DMS79 treated with DMSO at 0.1 percent for 48 hours (cell line): ENCODE results near the gene WARS2.

Experiments used
- DNase-seq: peaks from one replicate; lab custom pipeline; 2025; lab: John Stamatoyannopoulos, UW

WARS2 gene

DNA sequence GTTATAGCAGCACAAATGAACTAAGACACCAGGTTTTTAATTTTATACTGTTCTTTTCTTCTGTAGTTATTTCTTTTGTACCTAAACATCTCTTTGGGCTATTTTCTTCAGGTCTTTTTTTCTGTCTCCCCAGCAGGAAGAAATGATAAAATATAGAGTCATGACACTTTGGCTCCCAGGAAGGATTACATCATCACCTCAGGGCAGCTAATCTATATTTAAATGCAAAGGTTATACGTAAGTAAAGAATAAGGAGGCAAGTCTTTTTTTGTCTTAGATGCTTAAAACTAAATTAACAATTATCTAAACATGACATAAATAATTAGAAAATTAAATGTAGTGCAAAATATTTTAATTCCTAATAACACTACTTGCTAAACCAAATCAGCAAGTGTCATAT is 57.0 kb downstream of the WARS2 start:
- DNase-seq = no peak

DNA sequence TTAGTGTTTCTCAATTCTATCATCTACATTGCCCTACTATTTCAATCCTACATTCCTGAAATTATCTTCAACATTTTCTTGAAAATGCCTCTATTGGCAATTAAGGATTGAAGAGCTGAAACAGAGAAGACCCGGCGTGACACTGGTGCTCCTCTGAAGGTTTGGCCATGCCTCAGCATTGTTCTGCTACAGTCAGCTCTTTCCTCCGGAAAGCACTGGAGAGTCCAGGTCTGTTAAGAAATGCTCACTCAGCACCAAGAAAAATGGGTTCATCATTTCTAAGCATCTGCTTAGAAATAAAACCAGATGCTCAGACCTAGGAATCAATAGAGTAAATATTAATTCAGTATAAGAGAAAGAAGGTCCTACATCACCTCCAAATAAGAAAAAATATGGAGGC is 58.8 kb downstream of the WARS2 start:
- DNase-seq = no peak

DNA sequence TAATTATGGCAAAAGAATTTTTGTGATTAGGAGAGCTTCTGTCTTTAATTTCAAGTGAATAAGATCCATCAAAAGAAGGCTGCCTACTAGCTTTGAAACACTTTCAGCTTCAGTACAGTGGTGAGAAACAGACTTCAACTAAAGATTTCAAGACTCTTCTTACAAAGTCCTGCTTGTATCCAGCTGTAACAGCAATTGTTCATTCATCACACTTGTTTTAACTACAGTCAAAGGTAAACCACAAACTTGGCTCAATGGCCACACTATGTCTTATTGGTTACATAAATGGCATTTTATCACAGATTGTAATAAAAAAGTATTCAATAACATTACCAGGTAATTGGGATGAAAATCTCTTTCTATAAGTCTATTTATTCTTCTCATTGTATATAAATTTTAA is 59.2 kb downstream of the WARS2 start:
- no peak for DNase-seq

DNA sequence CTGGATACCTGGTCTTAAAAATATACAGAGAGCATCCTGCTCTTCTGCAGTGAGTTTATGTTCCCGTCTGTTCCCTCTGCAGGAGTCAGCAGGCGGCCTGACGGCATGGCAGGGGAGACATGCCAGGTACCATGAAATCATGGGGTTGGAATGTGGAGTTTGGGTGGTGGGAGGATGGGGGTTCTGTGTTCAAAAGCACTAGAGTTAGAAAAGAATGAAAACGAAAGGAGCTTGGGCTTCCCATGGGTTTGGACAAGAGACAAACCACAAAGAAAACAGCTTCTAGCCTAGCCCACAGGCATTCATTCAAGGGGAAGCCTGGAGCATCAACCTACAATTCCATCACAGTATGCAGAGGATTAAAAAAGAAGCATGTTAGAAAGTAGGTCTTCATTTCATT is 59.9 kb downstream of the WARS2 start:
- no peak for DNase-seq

DNA sequence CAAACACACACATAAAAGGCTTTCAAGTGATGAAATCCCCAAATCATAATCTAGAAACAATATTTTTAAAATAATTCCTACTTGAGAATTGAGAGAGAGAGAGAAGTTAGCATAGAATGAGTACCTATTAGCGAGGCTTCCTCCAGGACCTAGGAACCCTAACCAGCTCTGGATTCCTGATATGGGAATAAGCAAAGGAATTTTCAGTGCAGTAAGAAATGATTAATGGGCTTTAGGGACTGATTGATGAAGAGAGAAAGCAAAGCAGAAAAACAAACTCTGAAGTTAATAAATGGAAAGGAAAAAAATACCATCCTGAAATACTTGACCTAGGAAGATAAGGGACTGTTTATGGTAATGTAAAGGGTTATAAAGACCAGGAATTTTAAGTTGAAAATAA is 60.6 kb downstream of the WARS2 start:
- DNase-seq = no peak

DNA sequence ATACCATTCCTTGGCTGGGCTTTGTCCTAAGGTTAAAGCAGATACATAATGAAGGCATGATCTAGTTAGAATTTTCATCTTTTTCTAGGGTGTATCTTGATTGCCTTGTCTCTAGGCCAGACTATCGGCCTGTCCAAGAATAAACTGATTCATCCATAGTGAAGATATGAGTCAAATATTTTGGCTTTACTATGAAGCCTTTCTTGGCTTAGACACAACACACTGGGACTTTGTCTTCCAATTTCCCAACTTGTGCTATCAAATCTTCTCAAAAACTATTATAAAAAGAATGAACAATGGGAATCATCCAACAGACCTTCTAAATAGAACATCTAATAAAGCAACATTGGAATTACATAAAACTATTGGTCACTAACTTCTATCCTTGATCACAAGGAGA is 64.8 kb downstream of the WARS2 start:
- DNase-seq = no peak

DNA sequence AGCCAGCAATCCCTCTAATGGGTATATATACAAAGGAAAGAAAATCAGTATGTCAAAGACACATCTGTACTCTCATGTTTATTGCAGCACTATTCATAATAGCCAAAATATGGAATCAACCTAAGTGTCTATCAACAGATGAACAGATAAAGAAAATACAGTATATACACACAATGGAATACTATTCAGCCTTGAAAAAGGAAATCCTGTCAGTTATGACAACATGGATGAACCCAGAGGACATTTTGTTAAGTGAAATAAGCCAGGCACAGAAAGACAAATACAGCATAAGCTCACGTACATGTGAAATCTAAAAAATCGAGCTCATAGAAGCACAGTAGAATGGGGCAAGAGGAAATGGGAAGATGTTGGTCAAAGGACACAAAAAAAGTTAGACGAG is 69.1 kb downstream of the WARS2 start:
- no peak for DNase-seq

DNA sequence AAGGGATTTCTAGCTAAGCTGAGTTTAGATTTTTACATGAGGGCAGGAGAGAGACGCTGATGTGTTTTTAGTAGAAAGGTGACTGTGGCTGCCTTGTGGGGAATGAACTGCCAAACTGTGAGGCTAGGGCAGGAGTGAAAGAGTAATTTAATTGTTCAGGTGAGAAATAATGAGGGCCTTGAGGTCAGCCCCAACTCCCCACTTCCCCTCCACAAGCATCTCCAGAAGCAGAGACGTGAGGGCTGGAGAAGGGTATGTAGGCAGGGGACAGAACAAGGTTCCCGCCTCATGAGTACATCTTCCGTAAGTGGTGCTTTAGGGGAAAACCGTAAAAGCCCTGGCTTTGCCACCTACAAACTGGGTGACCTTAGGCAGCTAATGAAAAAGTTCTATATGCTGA is 70.8 kb downstream of the WARS2 start:
- DNase-seq = no peak

DNA sequence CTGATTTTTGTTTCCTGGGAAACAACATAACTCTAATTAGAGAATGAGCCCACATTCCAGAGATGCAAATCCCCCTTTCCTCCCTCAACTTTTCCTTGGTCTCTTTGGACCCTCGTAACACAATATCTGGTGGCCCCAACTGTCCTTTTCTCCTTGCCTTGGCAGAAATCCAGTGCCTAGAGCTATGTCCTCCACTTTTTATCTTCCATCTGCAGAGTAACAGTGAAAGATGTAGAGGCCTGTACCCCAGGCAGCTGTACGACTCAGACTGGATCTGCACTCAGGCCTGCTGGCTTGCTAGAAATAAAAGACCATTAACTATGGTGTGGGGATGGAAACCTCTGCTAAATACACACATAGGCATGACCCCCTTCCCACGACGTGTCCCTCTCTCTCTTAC is 72.0 kb downstream of the WARS2 start:
- no peak for DNase-seq

DNA sequence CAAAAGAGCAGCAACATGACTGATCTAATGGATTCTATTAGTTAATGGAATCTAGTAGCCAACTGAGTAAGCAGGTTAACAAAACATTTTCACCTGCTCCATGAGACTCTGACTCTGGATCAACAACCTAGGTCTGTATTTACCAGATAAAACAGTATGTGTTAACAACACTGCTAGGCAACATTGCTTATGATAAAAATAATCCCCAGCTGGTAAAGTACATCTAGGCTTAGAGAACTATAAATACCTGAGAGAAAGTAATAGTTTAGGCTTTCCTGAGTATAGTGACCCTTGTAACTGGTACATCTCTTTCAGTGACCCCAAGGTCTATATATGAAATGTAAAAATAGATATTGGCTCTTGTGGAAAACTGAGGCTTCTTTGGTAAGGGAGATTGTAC is 78.8 kb downstream of the WARS2 start:
- DNase-seq = no peak

DNA sequence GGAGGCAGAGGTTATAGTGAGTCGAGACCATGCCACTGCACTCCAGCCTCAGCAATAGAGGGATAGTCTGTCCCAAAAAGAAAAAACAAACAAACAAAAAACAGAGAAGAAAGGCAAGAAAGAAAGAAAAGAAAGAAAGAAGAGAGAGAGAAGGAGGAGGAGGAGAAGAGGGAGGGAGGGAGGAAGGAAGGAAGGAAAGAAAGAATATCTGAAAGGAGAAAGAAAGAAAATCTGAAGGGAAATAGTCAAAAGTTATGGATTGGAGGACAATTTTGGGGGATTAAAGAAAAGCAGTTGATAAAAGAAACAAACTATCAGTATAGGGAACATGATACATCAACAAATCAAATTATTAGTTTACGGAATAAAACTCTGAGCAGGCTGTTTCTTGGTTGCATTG is 84.9 kb downstream of the WARS2 start:
- no peak for DNase-seq

DNA sequence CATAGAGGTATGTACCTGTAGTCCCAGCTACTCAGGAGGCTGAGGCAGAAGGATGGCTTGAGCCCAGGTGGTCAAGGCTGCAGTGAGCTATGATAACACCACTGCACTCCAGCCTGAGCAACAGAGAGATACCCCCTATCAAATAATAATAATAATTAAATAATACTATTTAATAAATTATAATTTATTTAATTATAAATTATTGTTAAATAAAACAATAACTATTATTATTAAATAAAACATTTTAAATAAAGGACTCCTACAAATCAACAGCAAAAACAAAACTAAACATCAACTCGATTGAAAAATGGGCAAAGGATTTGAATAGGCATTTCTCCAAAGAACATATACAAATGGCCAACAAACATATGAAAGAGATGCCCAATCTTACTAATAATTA is 86.5 kb downstream of the WARS2 start:
- no peak for DNase-seq

DNA sequence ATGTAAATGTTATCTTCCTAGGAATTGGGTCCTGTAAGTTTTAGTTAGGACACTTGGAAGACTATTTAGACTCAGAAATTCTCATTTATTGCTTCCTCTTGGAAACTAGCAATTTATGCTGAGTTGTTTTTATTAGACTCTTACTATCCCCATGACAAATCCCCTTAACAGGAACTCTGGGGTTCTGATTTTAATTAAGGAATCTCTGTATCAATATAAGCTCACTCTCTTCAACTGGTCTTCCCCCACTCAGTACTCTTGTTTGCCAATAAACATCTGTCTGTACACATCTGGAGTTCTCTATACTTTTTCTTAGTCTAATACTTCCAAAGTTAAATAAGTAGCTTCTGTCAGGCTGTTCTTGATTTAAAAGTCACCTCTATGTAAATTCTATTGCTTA is 88.2 kb downstream of the WARS2 start:
- no peak for DNase-seq

DNA sequence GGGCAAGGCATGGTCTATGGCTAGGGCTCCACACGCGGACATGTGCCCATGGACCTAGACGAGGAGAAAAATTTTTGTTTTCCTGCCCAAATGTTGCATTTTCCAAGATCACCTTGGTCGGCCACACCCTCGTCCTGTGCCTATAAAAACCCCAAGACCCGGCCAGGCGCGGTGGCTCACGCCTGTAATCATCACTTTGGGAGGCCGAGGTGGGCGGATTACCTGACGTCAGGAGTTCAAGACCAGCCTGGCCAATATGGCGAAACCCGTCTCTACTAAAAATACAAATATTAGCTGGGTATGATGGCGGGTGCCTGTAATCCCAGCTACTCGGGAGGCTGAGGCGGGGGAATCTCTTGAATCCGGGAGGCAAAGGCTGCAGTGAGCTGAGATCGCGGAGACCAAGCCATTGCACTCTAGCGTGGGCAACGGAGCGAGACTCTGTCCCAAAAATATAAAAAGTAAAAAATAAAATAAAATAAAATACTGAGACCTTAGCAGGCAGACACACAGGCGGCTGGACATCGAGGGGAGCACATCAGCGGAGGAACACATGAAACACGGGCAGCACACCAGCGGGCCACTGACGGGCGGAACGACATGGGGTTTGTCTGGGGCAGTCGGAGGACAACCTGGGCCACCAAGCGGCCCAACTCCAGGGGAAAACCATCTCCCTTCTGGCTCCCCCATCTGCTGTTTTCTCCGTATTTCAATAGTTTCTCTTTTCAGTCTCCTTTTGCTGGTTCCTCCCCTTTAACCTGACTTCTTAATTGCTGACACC is 91.6 kb downstream of the WARS2 start:
- no peak for DNase-seq

DNA sequence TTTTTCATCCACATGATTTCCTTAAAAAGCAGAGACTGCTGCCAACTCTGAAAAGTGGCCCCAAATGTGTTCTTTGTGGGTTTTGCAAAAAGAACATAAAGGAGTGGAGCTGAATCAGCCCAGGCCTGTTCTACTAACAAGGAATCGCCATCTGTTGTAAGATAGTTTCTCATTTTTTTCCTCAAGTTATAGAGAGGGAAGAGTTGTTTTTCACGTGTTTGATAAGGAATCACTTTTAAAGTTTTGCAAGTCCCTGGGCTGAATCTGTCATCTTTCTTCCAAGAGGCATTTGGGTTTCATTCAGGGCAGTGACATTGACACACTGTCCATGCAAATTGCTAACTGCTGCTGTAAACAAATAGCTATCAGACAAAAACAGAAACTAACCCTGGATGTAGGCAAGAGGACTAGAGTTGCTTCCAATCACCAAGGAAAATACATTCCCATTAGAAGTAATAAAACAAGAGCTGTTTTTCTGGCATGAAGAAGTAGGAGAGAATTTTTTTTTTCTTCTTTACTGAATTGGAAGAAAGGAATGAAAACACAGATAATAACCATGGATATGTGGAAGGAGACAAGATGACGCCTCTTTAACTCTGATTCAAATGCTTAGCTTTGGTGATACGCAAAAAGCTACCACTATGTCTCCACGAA is 93.5 kb downstream of the WARS2 start:
- DNase-seq = no peak

DNA sequence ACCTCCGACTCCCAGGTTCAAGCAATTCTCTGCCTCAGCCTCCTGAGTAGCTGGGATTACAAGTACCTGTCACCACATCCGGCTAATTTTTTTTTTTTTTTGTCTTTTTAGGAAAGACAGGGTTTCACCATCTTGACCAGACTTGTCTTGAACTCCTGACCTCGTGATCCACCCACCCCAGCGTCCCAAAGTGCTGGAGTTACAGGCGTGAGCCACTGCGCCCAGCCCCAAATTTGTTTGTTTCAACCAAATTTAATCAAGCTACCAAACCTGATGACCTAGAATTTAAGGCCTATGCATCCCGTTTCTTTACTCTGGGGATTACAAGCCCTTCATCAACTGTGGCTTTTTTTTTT is 94.0 kb downstream of the WARS2 start:
- DNase-seq = no peak

DNA sequence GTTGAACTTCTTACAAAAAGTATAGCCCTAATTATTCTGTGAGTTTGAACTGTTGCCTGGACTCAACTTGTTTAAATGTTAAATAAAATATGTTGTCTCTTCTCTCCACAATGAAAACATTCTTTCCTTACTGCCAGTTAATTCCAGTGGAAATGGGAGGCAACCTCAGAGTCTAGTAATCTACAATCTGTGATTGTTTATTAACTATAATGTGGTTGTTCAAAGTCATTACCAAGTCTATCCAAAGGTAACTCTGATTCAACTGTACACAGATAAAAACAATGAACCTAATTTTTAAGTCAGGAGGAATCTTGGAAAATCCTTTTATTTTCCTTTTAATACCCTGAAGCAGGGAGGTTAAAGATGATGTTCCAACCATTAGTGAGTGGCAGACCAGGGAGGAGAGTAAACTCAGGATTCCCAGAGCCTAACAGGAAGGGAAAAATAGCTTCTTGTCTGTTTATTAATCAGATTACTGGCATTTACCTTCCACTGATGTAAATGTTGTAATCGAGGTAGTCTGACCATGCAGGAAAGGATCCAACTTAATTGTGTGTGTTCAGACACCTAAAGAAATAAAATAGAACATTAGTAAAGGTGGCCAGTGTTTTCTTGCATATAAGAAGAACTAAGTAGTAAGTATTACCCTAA is 95.2 kb downstream of the WARS2 start:
- DNase-seq = no peak

DNA sequence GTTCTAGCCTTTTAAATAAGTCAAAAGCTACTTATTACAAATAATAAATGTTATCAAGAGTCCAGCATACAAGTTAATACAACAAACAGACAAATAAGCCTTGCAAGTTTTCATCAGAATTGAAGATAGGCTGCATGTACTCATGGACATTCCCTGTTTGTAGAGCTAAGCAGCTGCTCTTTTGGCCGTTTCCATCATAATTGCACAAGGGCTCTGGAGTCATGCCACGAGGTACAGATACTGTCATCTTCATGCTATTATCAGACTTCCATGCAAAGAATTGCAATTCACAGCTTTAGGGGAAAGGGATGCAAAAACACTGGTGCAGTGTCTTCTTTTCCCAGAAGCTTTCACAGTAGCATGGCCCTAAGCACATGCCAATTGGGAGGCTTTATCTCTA is 99.5 kb downstream of the WARS2 start:
- no peak for DNase-seq

DNA sequence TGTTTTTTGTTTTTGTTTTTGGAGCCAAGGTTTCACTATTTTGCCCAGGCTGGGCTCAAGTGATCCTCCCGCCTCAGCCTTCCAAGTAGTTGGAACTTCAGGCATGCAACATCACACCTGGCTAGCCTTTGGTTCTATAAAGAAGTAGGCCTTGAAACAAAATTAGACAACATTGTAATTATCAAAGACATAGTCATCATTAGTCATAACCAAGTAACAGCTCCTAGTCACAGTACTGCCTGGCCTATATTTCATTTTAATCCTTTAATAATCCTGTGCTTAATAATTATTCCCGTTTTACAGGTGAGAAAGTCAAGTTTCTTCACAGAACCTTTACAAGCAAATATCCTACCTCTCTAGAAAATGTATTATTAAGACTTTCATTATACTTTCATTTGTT is 100.0 kb downstream of the WARS2 start:
- no peak for DNase-seq

DNA sequence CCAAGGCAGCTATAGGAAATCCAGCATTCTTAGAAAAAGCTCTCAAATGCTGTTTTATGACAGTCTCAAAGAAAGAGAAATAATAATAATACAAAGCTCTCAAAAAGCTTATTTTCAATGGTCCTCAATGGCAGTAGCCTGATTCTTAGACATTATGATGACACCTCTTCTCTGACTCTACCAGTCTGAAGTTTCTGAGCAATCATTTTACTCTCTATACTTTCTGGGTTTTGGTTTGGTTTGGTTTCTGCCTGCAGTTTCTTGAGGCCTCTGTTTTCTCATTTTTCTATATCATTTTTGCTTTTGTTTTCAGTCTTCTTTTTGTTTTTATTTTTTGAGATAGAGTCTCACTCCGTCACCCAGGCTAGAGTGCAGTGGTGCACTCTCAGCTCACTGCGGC is 102.1 kb downstream of the WARS2 start:
- DNase-seq = no peak

DNA sequence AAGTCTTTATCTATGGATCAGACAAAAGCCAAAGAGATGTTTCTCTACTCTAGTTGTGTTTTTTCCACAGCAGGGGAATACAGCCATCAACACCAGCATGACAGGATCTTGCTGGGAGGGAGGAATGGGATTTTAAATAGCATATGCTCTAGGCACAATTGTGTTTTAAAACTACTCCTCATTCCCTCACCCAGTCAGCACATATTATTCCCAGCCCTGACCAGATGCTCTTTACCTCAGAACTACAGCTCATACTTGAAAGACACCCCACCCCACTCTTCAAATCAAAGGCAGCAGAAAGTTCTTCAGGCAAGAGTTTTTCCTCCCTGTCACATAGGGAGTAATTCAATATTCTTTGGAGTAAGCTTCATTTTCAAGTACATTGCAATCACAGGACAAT is 106.1 kb downstream of the WARS2 start:
- no peak for DNase-seq

DNA sequence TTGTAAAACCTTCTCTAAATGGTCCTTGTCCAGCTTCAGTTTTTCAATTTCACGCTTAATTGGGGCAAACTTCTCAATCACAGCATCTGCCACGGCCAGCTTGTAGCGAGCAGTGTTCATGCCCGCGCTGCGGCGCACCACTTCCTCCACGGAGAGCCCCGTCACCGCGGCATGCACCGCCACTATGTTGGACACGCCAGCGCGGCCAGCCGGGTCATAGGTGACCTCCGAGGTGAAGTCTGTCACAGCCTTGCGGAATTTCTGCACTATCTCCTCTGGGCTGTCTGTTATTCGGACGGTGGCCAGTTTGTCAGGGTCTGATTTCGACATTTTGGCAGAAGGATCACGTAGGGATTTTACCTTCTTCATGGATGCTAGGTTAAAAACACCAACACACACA is 107.5 kb downstream of the WARS2 start:
- no peak for DNase-seq

DNA sequence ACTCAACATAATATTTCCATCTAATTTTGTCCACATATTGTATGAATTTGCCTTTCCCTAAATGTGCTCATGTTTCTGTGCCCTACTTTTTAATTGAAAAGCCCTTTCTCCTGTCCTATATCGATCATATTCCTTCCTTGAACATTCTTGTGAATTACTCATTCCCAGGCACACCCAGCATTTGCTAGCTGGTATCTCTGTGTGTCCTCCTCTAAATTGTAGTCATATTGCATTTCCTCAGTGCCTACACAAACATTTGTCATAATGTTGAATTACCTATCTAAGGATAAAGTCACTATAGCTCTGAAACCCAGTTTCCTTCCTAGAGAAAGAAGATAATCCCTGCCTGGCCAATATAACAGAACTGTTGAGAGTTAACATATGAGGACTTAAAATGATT is 112.7 kb downstream of the WARS2 start:
- no peak for DNase-seq

DNA sequence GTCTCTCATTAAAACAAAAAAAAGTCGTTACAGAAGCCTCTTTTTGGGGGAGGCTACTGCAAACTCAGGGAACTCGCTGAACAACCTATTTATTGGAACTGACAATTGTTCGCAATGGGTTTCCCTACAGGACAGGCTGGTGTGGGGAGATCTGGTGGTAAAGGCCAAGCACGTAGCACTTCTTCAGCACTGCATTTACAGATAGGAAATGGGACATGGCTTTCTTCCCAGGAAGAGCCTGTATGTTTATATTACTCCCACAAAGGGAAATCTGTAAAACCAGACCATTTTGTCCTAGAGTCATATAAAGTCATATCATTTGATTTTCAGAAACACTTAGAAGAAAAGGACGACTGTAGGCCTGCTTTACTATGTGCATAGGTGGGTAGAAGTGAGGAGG is 113.5 kb downstream of the WARS2 start:
- no peak for DNase-seq
